ENCODE data around the gene HOXB7.

The HOXB7 gene

GRCh38 chr17:48621410-48622392 is 10.9 kb upstream of the HOXB7 start:
- Histone ChIP-seq H3K4me3 (ENCODE audit: insufficient read depth, low read depth, low read length) (no peak overlapping the region), H3K4me1 (ENCODE audit: control insufficient read depth, insufficient read depth, low read length) (peaks cover 12% of the 10 kb centered on the region), H3K27ac (ENCODE audit: insufficient read depth, low read depth, low read length, poor library complexity, severe bottlenecking) (no peak overlapping the region), H3K36me3 (ENCODE audit: control insufficient read depth, insufficient read depth, low read length) (no peaks in the 10 kb centered on the region), H3K9me3 (ENCODE audit: control insufficient read depth, low read length) (no peaks in the 10 kb centered on the region), H3K27me3 (ENCODE audit: control insufficient read depth, insufficient read depth, low read length, poor library complexity, severe bottlenecking) (peaks cover 100% of the 10 kb centered on the region)
- WGBS, 2 experiments, result 7 to 9% methylated on average over 41 of the region's 41 CpGs

DNA sequence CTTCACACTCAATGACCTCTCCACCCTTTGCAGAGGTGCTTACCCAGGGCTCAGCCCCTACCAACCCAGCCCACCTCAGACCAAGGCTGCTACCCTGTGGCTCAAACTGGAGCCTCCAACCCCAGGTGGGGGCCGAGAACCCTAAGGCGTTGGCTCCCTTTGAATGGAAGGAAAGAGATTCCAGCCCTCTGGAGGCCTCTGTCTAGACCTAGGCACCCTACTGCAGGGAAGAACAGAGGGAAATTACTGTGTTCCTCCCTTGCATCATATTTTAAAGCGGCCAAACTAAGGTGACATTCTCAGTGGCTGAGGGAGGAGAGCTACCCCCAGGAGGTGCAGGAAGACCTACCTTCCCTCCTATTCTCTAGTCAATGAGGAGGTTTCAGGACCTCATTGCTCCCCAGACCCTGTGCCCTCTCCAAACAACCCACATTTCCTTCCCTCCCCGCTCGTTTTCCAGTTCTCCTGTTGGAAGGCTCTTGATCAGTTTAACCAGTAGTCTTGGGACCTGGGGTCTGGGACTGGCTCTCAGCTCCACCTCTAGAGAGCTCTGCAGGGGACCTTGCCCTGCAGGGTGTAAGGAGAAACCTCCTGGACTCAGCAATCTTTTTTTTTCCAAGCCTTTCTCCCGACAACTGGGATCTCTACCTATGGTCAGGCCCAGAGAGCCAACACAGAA is 9.8 kb upstream of the HOXB7 start:
- Histone ChIP-seq H3K27ac (ENCODE audit: insufficient read depth, low read depth, low read length, poor library complexity, severe bottlenecking) (no peak overlapping the region), H3K27me3 (ENCODE audit: control insufficient read depth, insufficient read depth, low read length, poor library complexity, severe bottlenecking) (peaks cover 100% of the 10 kb centered on the region), H3K4me3 (ENCODE audit: insufficient read depth, low read depth, low read length) (no peak overlapping the region), H3K9me3 (ENCODE audit: control insufficient read depth, low read length) (no peaks in the 10 kb centered on the region), H3K4me1 (ENCODE audit: control insufficient read depth, insufficient read depth, low read length) (peaks cover 7% of the 10 kb centered on the region), H3K36me3 (ENCODE audit: control insufficient read depth, insufficient read depth, low read length) (no peaks in the 10 kb centered on the region)
- WGBS, 2 experiments, result 6 to 9% methylated on average over 6 of the region's 6 CpGs

DNA sequence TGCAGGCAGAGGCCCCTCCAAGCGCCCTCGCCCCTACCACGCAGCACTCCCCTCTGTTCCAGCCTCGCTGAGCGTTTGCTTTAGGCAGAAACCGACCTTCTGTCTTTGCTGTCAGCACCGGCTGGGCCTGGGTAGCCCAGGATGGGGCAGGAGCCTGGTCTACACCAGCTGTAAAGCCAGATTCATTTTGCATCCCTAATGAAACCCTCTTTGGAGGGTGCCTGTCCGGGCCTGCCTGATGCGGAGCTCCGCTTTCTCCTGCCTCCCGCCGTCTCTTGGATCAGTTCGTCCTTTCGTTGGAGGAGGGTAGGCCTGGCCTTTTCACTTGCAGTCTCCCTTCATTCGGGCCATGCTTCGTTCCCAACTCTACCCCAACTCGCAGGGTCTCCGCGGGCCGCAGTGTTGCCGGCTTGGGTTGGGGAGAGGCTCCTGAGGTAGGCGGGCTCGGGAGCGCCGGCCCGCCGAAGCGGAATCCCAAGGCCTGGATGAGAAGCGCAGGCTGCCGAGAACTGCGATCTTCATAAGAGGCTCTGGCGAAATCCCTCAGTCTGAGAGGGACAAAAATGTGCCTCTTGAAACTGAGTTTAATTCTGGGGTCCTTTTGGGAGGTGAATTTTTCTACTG is 9.1 kb upstream of the HOXB7 start:
- Histone ChIP-seq H3K4me1 (ENCODE audit: control insufficient read depth, insufficient read depth, low read length) (peaks cover 7% of the 10 kb centered on the region), H3K9me3 (ENCODE audit: control insufficient read depth, low read length) (no peaks in the 10 kb centered on the region), H3K27ac (ENCODE audit: insufficient read depth, low read depth, low read length, poor library complexity, severe bottlenecking) (no peak overlapping the region), H3K27me3 (ENCODE audit: control insufficient read depth, insufficient read depth, low read length, poor library complexity, severe bottlenecking) (peaks cover 100% of the 10 kb centered on the region), H3K36me3 (ENCODE audit: control insufficient read depth, insufficient read depth, low read length) (no peaks in the 10 kb centered on the region), H3K4me3 (ENCODE audit: insufficient read depth, low read depth, low read length) (no peak overlapping the region)
- WGBS, 2 experiments, result 2 to 3% methylated on average over 32 of the region's 32 CpGs

DNA sequence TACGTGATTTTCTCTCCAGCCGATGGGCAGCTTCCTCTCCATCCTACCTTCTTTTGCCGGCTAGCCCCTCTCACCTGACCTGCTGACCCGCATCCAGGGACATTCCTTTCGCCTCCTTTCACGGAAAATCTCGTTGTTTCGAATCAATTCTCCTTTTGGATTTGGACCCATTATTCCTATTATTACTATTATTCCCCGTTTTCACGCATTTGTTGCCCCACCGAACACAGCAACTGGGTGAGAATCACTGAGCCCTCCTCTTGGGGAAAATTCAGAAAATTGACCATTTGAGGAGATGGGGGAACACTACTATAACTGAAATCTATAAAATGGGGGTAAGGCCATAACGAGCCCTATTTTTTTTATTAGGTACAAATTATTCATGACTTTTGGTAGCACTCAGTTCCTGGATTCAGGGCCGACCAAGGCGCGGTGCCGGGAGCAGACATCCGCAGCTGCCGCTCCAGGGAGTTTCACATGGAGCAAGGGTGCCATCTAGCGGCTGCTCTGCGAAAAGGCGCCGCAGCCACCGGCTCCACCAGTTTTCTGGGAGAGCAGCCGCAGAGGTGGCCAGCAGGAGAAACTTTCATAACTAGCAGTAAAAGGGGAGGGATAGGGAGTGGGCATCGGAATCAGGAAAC is 7.6 kb upstream of the HOXB7 start:
- Histone ChIP-seq H3K27ac (ENCODE audit: insufficient read depth, low read depth, low read length, poor library complexity, severe bottlenecking) (no peak overlapping the region), H3K4me3 (ENCODE audit: insufficient read depth, low read depth, low read length) (no peak overlapping the region), H3K36me3 (ENCODE audit: control insufficient read depth, insufficient read depth, low read length) (no peaks in the 10 kb centered on the region), H3K4me1 (ENCODE audit: control insufficient read depth, insufficient read depth, low read length) (peaks cover 7% of the 10 kb centered on the region), H3K27me3 (ENCODE audit: control insufficient read depth, insufficient read depth, low read length, poor library complexity, severe bottlenecking) (peaks cover 100% of the 10 kb centered on the region), H3K9me3 (ENCODE audit: control insufficient read depth, low read length) (no peaks in the 10 kb centered on the region)
- WGBS, 2 experiments, result 5 to 6% methylated on average over 23 to 25 of the region's 25 CpGs

DNA sequence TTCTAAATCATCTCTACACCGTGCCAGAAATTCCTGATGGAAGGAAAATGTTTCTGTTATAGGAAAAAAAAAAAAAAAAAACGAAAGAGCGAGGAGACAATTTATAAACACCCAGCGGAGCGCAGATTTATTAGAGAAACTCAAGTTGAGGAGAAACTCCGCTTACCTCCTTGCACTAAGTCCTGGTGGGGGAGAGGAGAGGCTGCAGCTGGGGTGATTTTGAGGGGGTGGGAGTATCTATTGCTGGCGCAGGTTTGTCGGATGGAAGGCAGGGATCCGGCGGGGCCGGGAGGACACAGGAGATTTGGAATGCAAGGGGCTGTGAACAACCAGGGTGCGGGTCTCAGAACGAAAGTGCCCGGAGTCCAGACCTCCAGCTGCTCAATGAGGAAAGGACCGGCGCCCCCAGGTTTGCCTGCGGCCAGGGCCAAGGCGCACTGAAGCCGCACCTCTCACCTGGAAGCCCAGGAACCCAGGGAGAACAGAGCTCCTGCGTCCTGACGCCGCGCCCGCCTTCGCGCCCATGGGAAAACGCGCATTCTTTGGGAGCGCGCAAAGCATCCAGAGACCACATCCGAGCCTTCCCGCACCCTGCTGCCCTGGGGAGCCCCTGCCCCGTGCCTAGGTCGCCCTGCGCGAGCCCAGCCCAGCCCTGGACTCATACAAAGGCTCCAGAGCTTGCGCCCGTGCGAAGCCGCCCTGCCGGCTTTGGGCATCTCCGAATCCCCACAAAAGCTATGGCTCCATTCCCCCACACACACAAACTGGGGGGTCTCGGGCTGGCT is 6.8 kb upstream of the HOXB7 start:
- H3K4me3 ChIP-seq (ENCODE audit: insufficient read depth, low read depth, low read length), result no peak overlapping the region
- H3K36me3 ChIP-seq (ENCODE audit: control insufficient read depth, insufficient read depth, low read length), result no peaks in the 10 kb centered on the region
- H3K27ac ChIP-seq (ENCODE audit: insufficient read depth, low read depth, low read length, poor library complexity, severe bottlenecking), result no peak overlapping the region
- peaks cover 100% of the 10 kb centered on the region for H3K27me3 ChIP-seq (ENCODE audit: control insufficient read depth, insufficient read depth, low read length, poor library complexity, severe bottlenecking)
- H3K4me1 ChIP-seq (ENCODE audit: control insufficient read depth, insufficient read depth, low read length), result peaks cover 7% of the 10 kb centered on the region
- 5 to 6% methylated on average over 41 to 43 of the region's 43 CpGs for WGBS, 2 experiments
- no peaks in the 10 kb centered on the region for H3K9me3 ChIP-seq (ENCODE audit: control insufficient read depth, low read length)

DNA sequence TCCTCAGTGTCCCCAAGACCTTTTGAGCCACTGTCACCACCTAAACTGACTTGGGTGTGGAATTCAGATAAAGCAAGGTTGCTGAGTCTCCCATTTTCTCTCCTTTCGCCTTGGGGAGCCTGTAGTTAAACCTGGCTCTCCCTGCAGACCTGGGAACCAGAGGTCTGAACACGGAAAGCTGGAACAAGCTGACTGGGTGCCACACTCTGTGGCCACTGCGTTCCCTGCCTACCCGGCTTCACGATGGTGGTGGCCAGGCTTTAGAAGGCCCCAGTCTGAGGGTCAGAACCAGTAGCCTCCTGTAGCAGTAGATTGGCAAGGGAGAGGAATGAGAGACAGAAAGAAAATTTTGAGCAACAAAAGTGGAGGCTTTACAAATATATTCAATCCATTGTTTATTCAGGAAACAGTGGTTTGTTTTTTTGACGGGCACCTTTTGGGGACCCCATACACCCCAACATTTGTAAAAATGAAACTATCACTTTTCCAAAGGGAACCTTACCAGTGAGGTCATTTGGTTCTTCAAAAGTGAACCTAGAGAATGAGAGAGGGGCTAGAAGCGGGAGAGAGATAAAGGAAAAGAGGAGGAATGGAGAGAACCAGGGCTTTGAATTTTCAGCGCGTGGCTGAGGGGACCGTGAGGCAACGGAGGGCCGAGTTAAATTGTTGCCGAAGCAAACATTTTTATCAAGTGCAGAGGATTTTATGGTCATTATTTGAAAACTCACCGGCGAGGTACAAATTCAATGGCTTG is 6.1 kb upstream of the HOXB7 start:
- no peak overlapping the region for H3K27ac ChIP-seq (ENCODE audit: insufficient read depth, low read depth, low read length, poor library complexity, severe bottlenecking)
- H3K27me3 ChIP-seq (ENCODE audit: control insufficient read depth, insufficient read depth, low read length, poor library complexity, severe bottlenecking), result peaks cover 100% of the 10 kb centered on the region
- H3K36me3 ChIP-seq (ENCODE audit: control insufficient read depth, insufficient read depth, low read length), result no peaks in the 10 kb centered on the region
- no peak overlapping the region for H3K4me3 ChIP-seq (ENCODE audit: insufficient read depth, low read depth, low read length)
- 9 to 12% methylated on average over 15 of the region's 15 CpGs for WGBS, 2 experiments
- no peaks in the 10 kb centered on the region for H3K9me3 ChIP-seq (ENCODE audit: control insufficient read depth, low read length)
- H3K4me1 ChIP-seq (ENCODE audit: control insufficient read depth, insufficient read depth, low read length), result peaks cover 7% of the 10 kb centered on the region

DNA sequence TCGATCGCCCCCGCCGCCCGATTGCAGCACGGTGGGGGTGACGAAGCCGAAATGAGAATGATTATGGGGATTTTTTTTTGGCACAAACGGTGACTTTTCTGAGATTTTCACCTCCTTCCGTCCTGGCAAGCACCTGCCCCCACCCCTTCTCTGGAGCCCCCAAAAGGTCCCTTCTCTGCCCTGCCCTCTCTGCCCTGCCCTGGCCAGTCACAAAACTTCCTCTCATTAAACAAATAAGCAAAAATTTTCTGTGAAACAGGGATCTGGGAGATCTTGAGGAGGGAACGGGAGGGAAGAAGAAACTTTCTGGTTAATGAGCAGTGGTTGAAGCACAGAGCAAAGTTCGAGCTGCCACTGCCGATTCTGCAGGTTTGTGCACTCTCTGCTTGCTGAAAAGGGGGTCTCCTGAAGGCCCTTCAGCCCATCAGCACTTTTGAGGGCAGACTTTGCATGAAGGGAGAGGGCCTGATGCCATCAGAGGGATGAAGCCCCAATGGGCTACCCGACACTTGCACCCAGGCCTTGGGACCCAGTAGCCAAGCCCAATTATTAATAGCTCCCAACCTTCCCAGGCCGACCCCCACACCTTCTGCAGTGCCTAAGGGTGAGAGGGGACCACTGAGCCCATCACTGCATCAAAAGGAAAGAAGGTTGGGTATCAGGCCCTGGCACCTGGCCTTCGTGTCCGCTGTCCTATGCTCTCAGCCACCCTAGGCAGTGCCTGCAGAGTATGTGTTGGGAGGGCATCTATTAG is 5.3 kb upstream of the HOXB7 start:
- Histone ChIP-seq H3K27me3 (ENCODE audit: control insufficient read depth, insufficient read depth, low read length, poor library complexity, severe bottlenecking) (peaks cover 100% of the 10 kb centered on the region), H3K4me3 (ENCODE audit: insufficient read depth, low read depth, low read length) (no peak overlapping the region), H3K9me3 (ENCODE audit: control insufficient read depth, low read length) (no peaks in the 10 kb centered on the region), H3K27ac (ENCODE audit: insufficient read depth, low read depth, low read length, poor library complexity, severe bottlenecking) (no peak overlapping the region), H3K36me3 (ENCODE audit: control insufficient read depth, insufficient read depth, low read length) (no peaks in the 10 kb centered on the region), H3K4me1 (ENCODE audit: control insufficient read depth, insufficient read depth, low read length) (peaks cover 7% of the 10 kb centered on the region)
- 10 to 13% methylated on average over 17 of the region's 17 CpGs for WGBS, 2 experiments

DNA sequence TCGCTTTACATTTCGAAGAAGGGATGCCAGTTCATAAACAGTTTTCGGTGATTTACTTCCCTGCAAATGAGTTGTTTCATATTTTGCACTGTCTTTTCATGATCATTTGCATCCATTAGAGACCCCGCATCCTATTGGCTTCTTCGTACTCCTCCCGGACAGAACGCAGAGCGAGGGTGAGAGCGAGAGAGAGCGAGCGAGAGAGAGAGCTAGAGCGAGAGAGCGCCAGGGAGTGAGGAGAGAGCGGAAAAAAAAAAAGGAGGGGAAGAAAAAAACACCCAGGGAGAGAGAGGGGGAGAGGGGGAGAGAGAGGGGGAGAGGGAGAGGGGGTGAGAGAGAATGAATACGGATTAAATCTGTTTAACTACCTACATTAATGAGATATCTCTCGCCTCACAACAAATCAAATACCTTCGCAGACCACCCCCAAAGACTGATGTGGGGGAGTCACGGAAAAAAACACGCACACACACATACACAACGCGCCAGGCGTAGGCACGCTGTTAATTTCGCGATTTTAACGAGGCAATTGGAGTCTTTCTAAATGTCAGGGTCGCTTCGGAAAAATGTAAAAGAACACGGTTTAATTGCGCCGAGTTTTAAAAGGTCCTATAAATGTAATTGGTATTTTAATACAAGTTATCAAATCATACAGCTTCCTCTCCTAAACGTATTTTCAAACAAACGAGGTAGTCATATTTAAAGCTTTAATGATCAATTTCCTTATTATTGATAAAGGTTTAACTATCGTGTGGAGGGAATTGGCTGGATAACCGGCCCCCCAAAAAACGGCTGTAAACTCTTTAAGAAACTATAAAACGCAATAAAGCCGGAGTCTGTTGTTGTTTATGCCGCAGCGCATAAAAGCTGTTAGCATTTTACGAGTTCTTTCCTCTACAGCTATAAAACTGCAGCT is 4.5 kb upstream of the HOXB7 start, which contains the start of gene HOXB8:
Gene HOXB8 (minus strand): TSS at position 246 of the 916 bp plus-strand sequence. CDS start 588 bp downstream, outside the sequence.
- WGBS, 2 experiments, result 8 to 9% methylated on average over 36 to 39 of the region's 41 CpGs
- no peaks in the 10 kb centered on the region for H3K36me3 ChIP-seq (ENCODE audit: control insufficient read depth, insufficient read depth, low read length)
- peaks cover 11% of the 10 kb centered on the region for H3K4me1 ChIP-seq (ENCODE audit: control insufficient read depth, insufficient read depth, low read length)
- H3K27me3 ChIP-seq (ENCODE audit: control insufficient read depth, insufficient read depth, low read length, poor library complexity, severe bottlenecking), result peaks cover 100% of the 10 kb centered on the region
- H3K9me3 ChIP-seq (ENCODE audit: control insufficient read depth, low read length), result no peaks in the 10 kb centered on the region
- no peak within 1 kb of the TSS for H3K4me3 ChIP-seq (ENCODE audit: insufficient read depth, low read depth, low read length)
- H3K27ac ChIP-seq (ENCODE audit: insufficient read depth, low read depth, low read length, poor library complexity, severe bottlenecking), result no peak within 1 kb of the TSS

Measured in ectodermal cell (in vitro differentiated cells).